ENCODE data around the gene RSPH9.

RSPH9 gene

DNA sequence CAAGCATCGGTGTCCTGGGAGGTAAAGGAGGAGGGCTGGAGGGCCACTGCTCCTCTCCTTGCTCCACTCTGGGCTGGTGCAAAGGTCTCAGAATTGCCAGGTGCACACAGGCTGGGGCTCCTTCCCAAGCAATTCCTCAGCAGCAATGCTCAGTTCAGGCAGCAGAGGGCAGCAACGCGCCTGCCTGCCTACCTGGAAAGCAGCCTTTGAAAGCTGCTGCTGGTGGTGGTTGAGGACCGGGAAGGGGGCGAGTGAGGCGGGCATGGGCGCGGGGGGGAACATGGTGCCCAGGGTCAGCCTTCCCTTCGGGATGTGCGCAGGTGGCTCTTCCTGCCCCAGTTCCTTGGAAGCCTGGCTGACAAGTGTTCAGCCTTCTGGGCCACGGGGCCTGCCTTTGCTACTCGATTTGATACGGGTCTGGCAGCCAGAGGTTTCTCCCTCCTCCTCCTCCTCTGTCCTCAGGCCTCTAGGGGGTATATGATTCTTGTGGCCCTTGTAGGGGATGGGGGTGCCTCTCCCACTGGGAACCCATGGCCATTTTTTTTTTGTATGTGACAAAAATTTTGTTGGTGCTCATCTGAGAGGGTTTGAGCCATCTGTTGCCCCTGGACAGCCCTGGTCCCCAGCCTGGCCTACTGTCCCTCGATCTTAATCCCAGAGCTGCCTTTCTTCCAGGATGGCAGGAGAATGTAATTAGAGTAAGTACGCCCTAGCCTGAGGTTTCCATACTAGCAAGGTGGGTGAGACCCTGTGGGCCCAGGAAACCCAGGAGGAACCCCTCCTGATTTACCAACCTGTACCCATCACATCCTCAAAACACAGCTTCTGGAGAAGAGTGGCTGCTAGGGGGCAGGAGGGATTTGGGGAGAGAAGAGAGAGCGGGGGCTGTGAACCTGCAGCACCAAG lies 22.7 kb downstream of the RSPH9 start:
- DNase-seq (ENCODE audit: extremely low read depth in 1 of 2, low read depth in 1 of 2), result peak; percentile 24 to 52

GRCh38 chr6:43668151-43669028 lies 23.6 kb downstream of the RSPH9 start:
- DNase-seq (ENCODE audit: extremely low read depth in 1 of 2, low read depth in 1 of 2), result peak; percentile 22 to 37

- no peak for DNase-seq (ENCODE audit: extremely low read depth in 1 of 2, low read depth in 1 of 2)
Measured at GRCh38 chr6:43669050-43669921, 24.4 kb downstream of the RSPH9 start.

DNA sequence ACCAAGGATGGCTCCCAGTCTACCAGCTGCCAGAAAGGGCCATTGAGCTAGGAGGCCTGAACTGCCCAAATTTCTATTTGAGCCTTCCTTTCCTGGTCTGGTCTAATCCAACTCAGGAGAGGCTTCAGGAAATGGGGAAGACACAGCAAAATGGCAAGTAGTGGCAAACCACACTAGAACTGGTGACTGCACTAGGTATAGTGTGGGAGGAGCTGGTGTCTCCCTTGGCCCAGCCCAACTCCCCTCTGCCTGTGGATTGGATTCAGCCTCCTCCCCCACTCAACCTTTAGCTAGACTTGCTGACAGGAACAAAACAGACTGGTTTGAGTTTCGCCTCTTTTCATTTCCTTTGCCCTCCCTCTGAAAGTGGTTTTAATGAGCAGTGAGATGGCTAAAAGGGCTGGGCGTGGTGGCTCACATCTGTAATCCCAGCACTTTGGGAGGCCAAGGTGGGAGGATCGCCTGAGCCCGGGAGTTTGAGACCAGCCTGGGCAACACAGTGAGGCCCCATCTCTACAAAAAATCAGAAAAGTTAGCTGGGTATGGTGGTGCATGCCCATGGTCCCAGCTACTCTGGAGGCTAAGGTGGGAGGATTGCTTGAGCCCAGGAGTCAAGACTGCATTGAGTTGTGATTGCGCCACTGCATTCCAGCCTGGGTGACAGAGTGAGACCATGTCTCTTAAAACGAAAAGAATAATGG lies 25.2 kb downstream of the RSPH9 start:
- peak in 1 of 2 donors; percentile 15 for DNase-seq (ENCODE audit: extremely low read depth in 1 of 2, low read depth in 1 of 2)

GRCh38 chr6:43670623-43670986 lies 25.8 kb downstream of the RSPH9 start:
- no peak for DNase-seq (ENCODE audit: extremely low read depth in 1 of 2, low read depth in 1 of 2)

DNA sequence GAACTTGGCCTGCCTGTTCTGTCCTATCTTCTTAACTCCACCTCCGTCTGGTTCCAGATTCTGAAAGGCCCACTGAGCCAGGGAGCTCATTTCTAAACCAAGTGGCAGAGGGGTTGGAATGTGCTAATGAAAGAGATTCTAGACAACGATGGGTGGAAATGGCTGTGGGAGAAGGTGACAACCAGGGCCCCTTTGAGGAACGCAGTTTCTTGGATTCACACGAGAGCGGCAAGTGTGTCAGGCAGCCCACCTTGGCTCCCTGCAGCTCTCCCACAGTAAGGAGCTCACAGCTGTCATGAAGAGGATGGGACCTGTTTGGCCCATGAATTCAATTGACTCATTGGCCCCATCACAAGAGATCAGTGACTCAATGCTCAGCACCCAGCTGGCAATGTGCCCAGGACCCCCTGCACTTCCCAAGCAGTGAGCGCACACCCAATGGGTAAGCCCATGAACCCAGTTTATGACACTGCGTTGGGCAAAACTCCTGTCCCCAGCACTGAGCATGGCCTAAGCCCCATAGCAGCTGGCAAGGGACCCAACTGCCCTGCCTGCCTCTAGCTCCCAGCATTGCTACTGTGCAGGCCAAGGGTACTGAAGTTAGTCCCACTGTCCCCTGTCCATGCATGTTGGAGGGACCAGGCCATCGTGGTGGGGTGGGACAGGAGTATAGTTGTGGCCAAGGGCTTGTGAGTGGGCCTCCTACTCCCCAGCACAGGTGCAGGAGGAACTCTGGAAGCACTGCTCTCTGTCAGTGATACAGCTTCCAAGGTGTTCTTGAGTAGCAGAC lies 26.4 kb downstream of the RSPH9 start:
- no peak for DNase-seq (ENCODE audit: extremely low read depth in 1 of 2, low read depth in 1 of 2)

- no peak for DNase-seq (ENCODE audit: extremely low read depth in 1 of 2, low read depth in 1 of 2)
Measured at GRCh38 chr6:43671801-43672690, 27.2 kb downstream of the RSPH9 start.

- DNase-seq (ENCODE audit: extremely low read depth in 1 of 2, low read depth in 1 of 2), result no peak
Measured at GRCh38 chr6:43673444-43674084, 28.7 kb downstream of the RSPH9 start.

- DNase-seq (ENCODE audit: extremely low read depth in 1 of 2, low read depth in 1 of 2), result no peak
Measured at GRCh38 chr6:43674291-43674690, 29.5 kb downstream of the RSPH9 start.

DNA sequence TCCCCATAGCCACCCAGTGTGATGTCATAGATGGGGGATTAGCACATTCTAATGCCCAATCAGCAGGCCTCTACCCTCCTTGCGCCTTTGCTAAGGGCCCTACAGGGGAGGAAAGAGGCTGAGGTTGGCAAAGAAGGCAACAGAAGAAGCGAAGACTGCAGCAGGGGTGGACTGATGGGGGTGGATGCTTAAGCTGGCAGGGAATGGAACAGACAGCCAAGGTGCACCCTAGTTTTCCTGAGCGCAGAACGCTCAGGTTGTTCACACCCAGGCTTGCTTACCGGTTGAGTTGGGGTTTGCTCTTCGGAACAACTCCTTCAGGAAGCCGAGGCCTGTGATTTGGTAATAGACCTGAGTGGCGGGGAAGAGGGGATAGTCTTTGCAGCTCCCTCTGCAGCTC lies 30.1 kb downstream of the RSPH9 start:
- DNase-seq (ENCODE audit: extremely low read depth in 1 of 2, low read depth in 1 of 2), result no peak

GRCh38 chr6:43676962-43677606 lies 32.2 kb downstream of the RSPH9 start:
- no peak for DNase-seq (ENCODE audit: extremely low read depth in 1 of 2, low read depth in 1 of 2)

DNA sequence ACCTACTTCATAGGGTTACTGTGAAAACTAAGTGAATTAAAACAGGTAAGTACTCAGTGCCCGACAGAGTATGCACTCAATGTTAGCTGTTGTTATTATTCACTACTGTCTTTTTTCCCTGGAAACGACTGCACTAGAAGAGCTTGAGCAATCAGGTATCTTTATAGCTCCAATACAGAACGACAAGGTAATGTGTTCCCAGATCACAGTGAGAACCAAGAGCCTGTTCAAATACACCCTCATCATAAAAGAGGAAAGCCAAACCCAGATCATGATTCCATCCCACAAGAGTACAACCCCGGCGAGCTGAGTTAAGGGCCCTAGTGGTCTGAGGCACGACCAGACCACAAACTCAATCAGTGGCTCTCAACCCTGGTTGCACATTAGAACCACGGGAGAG lies 32.9 kb downstream of the RSPH9 start:
- no peak for DNase-seq (ENCODE audit: extremely low read depth in 1 of 2, low read depth in 1 of 2)

DNA sequence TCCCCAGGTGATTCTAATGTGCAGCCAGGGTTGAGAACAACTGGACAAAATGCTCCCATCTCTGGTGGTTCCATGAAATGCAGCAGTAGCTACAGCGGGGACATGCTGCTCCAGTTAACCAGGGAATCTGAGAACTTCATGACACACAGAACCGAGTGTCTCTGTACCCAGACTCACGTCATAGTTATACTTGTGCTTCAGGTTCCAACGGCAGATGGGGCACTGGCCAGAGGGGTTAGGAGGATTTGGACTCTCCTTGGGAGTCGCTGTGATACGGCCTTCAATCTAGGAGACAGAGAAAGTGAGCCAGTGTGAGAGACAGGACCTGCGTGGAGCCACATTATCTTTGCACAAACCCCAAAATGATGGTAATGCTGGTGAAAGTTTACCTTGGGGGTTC lies 33.5 kb downstream of the RSPH9 start:
- no peak for DNase-seq (ENCODE audit: extremely low read depth in 1 of 2, low read depth in 1 of 2)

DNA sequence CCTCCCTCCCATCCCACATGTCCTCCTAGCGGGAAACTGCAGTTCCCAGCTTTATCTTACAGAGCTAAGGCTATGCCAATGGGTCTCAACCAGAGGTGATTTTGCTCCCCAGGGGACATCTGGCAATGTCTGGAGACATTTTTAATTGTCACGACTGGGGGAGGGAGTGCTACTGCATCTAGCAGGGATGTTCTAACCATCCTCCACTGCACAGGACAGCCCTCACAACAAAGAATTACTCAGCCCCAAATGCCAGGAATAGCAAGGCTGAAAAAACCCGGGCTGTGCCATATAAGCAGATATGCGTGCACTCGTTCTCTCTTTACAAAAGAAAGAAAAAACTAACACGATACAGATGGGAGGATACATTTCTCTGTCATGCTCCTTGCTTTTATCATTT lies 34.2 kb downstream of the RSPH9 start:
- no peak for DNase-seq (ENCODE audit: extremely low read depth in 1 of 2, low read depth in 1 of 2)

- DNase-seq (ENCODE audit: extremely low read depth in 1 of 2, low read depth in 1 of 2), result no peak
Measured at GRCh38 chr6:43680308-43681200, 35.7 kb downstream of the RSPH9 start.

DNA sequence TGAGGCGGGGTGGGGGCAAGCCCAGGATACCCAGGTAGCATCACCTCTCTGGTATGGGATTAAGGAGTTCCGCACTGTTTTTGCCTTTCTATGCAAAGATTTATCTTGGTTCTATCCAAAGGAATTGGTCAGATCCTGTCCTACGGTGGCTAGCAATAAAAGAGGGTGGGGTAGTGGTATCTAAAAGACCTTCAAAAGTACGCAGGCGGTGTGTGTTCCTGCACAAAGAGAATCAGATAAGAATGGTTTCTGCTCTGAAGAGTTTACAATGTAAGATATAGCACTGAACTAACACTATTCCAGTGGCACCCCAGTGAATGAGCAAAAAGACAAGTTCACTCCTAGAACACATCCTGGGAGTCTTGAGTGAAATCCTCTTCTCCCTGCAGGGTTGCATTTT lies 36.5 kb downstream of the RSPH9 start:
- DNase-seq (ENCODE audit: extremely low read depth in 1 of 2, low read depth in 1 of 2), result no peak
